Measurements from ENCODE around the gene LRRC36.

DNA sequence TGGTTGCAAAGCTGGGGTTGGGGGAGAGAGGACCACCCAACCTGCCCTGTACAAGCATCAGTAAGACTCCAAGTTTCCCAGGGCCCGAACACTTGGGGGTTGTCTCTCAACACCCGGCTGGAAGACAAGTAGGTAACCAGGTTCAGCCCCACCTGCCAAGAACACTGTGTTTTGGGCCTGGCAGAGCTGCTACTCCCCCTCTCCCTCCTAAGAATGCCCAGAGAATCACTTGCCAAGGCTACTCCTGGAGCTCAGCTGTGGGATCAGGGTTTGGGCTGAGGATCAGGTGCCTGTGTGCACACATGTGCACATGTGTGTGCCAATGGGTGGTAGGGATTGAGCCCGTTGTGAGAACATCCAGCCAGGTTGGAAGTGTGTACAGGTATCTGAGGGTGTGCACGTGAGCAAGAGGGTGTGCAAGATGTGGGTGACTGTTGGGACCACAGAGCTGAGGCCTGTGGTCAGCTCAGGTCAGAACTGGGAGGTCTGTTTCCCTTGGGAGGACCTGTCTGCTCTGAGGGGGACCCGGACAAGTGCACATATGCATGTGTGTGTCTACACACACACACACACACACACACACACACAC, 106.6 kb downstream of the LRRC36 start:
- TF ChIP-seq CTCF (optimal IDR thresholded peaks at IDR 0.05 in 1 of 3, IDR thresholded peaks at IDR 0.05 in 1 of 3, conservative IDR thresholded peaks at IDR 0.05 in 1 of 3; ENCODE audit: extremely low read depth in 1 of 3, insufficient read depth in 2 of 3, low read length in 3 of 3) (no peak), EZH2 (IDR thresholded peaks at IDR 0.05; ENCODE audit: low read length) (no peak)

Measured in keratinocyte (primary cell).